ENCODE data around the gene RPSA. TPM values are rescaled to one million over a fixed set of nuclear protein-coding genes. Genes with fewer than 3 reads are reported as not detected.

The RPSA gene
- total and polyA plus RNA-seq, 10 donors, result 795 to 3,649 (median 960) TPM

DNA sequence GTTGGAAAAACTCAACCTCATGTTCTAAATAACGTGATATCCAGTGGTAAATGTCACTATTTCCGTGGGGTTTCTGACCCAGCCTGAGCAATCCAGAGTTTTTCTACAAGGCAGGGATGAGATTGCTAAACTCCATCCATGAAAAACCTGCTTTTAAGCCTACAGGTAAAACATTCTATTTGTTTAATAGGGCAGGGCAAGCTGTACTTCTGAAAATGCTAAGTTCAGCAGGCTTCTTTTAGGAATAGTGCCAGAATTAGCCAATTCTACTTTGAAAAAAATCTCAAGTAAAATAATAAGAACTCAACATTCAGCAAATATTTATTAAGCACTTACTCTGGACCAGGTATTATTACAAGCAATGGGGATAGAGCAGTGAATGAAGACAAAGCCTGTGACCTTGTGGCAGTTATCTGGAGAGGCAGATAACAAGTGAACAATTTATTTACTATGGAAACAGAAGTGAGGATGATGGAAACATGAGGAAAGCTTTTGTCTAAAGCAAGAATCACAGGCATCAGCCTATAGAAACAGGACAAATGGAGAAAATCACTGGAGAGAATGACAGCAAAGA lies 13.3 kb downstream of the RPSA start:
- Histone ChIP-seq H3K4me1 (peaks cover 0 to 5% (median 2%) of the 10 kb centered on the region in 6 donors), H3K4me3 (no peak overlapping the region), H3K36me3 (peaks cover 0 to 3% (median 0%) of the 10 kb centered on the region in 6 donors), H3K9me3 (no peaks in the 10 kb centered on the region), H3K27ac (no peak overlapping the region), H3K27me3 (replicated peaks in 1 of 7) (no peaks in the 10 kb centered on the region)
- WGBS, 5 donors, result 88 to 97% (median 94%) methylated on average over 2 of the region's 2 CpGs
- no peak for DNase-seq
- no peak for TF ChIP-seq POLR2A (IDR thresholded peaks at IDR 0.05)
- TF ChIP-seq, protein P1, sequence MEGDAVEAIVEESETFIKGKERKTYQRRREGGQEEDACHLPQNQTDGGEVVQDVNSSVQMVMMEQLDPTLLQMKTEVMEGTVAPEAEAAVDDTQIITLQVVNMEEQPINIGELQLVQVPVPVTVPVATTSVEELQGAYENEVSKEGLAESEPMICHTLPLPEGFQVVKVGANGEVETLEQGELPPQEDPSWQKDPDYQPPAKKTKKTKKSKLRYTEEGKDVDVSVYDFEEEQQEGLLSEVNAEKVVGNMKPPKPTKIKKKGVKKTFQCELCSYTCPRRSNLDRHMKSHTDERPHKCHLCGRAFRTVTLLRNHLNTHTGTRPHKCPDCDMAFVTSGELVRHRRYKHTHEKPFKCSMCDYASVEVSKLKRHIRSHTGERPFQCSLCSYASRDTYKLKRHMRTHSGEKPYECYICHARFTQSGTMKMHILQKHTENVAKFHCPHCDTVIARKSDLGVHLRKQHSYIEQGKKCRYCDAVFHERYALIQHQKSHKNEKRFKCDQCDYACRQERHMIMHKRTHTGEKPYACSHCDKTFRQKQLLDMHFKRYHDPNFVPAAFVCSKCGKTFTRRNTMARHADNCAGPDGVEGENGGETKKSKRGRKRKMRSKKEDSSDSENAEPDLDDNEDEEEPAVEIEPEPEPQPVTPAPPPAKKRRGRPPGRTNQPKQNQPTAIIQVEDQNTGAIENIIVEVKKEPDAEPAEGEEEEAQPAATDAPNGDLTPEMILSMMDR (IDR thresholded peaks at IDR 0.05 in 8 of 11, conservative IDR thresholded peaks at IDR 0.05 in 3 of 11), result no peak
- TF ChIP-seq POLR2AphosphoS5 (IDR thresholded peaks at IDR 0.05), result no peak
- intact Hi-C loops (cut with DNase I; ENCODE audit: low total_unique reads), result loop anchor here (5.0 kb wide), 1 partner anchor 77 kb away; no protein-coding TSS in a partner anchor

GRCh38 chr3:39420543-39420942 lies 14.0 kb downstream of the RPSA start:
- H3K9me3 ChIP-seq, result no peaks in the 10 kb centered on the region
- no peak overlapping the region for H3K27ac ChIP-seq
- 93 to 100% (median 95%) methylated on average over 2 of the region's 2 CpGs for WGBS, 5 donors
- DNase-seq, result no peak
- no peak overlapping the region for H3K4me3 ChIP-seq
- intact Hi-C loops (cut with DNase I; ENCODE audit: low total_unique reads), result no loop called here
- no peaks in the 10 kb centered on the region for H3K36me3 ChIP-seq
- no peaks in the 10 kb centered on the region for H3K27me3 ChIP-seq (replicated peaks in 1 of 7)
- no peak for TF ChIP-seq POLR2A (IDR thresholded peaks at IDR 0.05)
- H3K4me1 ChIP-seq, result peaks cover 0 to 5% (median 2%) of the 10 kb centered on the region in 6 donors

DNA sequence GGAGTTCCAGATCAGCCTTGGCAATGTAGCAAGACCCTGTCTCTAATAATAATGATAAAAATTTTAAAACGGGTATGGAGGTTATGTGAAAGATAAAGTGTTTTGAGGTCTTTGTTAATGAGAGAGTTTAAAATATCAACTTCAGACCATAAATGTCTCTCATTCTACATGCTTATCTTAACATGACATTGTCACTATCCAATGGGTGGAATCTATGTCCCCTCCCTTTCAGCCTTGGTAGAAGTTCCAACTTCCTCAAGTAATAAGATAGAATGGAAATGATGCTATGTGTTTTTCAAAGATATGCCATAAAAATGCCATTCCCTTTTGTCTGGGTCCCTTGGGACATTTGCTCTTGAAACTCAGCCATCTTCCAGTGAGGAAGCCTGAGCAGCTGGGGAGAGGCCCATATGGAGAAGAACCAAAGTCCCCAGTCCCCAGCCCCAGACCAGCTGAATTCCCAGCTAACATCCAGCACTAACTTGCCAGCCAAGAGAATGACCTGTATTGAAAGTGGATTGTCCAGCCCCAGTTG lies 17.0 kb downstream of the RPSA start:
- 67 to 79% (median 75%) methylated on average over 1 of the region's 1 CpG for WGBS, 5 donors

DNA sequence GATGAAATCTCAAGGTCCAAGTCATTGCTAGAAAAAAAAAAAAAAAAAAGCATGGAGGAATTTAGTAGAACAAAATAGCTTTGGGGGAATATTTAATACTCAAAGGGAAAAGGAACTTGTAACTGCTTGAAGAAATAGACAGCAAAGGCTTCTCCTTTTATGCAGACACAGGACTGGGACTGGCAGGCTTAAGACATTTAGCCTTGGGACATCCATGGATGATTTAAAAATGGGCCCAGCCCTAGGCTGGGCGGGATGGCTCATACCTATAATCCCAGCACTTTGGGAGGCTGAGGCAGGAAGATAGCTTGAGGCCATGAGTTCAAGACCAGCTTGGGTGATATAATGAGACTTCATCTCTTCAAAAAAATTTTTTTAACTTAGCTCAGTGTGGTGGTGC lies 19.8 kb downstream of the RPSA start:
- Histone ChIP-seq H3K27ac (no peak overlapping the region), H3K4me3 (no peak overlapping the region), H3K4me1 (peaks cover 0 to 9% (median 0%) of the 10 kb centered on the region in 6 donors), H3K27me3 (replicated peaks in 1 of 7) (no peaks in the 10 kb centered on the region), H3K36me3 (no peaks in the 10 kb centered on the region), H3K9me3 (no peaks in the 10 kb centered on the region)
- intact Hi-C loops (cut with DNase I; ENCODE audit: low total_unique reads), result no loop called here
- DNase-seq, result no peak
- 0 to 87% (median 33%) methylated on average over 1 of the region's 1 CpG for WGBS, 5 donors
- TF ChIP-seq POLR2AphosphoS5 (IDR thresholded peaks at IDR 0.05) (no peak), POLR2A (IDR thresholded peaks at IDR 0.05) (no peak)
- TF ChIP-seq, protein P1 (IDR thresholded peaks at IDR 0.05 in 8 of 11, conservative IDR thresholded peaks at IDR 0.05 in 3 of 11), result no peak

More for the DNA sequence above, 17.0 kb downstream of the RPSA start:
- intact Hi-C loops (cut with DNase I; ENCODE audit: low total_unique reads), result no loop called here
- TF ChIP-seq POLR2A (IDR thresholded peaks at IDR 0.05), result no peak
- TF ChIP-seq, protein P1 (IDR thresholded peaks at IDR 0.05 in 8 of 11, conservative IDR thresholded peaks at IDR 0.05 in 3 of 11), result no peak
- no peak for TF ChIP-seq POLR2AphosphoS5 (IDR thresholded peaks at IDR 0.05)
- no peak for DNase-seq
- Histone ChIP-seq H3K27me3 (replicated peaks in 1 of 7) (no peaks in the 10 kb centered on the region), H3K36me3 (no peaks in the 10 kb centered on the region), H3K27ac (no peak overlapping the region), H3K4me3 (no peak overlapping the region), H3K9me3 (no peaks in the 10 kb centered on the region), H3K4me1 (peaks cover 0 to 3% (median 0%) of the 10 kb centered on the region in 6 donors)
